LNCaP clone FGC (cell line): ENCODE measurements around the gene SDCCAG8.

Source experiments
- DNase-seq: peaks from one replicate; pipeline ENCODE4 v3.0.0-alpha.2; 2011; ENCODE audit warnings: low read depth
- H3K4me3 ChIP-seq: 2 replicates; pipeline ENCODE4 v1.5.1; 2011; ENCODE audit warnings: mild to moderate bottlenecking, low read depth, low read length, control low read depth
- CTCF ChIP-seq: IDR thresholded peaks from 2 replicates; pipeline ENCODE4 v1.5.1; 2012; ENCODE audit warnings: mild to moderate bottlenecking; ENCODE audit not compliant: control insufficient read depth, insufficient read depth; ENCODE audit errors: extremely low read depth

The SDCCAG8 gene

DNA sequence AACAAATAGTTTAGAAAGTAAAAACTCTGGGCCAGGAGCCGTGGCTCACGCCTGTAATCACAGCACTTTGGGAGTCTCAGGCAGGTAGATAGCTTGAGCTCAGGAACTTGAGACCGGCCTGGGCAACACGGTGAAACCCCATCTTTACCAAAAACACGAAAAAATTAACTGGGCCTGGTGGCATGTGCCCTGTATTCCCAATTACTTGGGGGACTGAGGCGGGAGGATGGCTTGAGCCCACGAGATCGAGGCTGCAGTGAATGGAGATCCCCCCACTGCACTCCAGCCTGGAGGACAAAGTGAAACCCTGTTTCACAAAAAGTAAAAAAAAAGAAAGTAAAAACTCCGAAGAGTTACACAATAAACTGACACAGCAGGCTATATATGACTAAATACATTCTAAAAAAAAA, 11.4 kb upstream of the SDCCAG8 start:
- no peak overlapping the region for H3K4me3 ChIP-seq
- TF ChIP-seq CTCF = no peak
- no peak for DNase-seq

GRCh38 chr1:243246916-243247315, 8.9 kb upstream of the SDCCAG8 start:
- DNase-seq = no peak
- H3K4me3 ChIP-seq = no peak overlapping the region
- TF ChIP-seq CTCF = no peak

DNA sequence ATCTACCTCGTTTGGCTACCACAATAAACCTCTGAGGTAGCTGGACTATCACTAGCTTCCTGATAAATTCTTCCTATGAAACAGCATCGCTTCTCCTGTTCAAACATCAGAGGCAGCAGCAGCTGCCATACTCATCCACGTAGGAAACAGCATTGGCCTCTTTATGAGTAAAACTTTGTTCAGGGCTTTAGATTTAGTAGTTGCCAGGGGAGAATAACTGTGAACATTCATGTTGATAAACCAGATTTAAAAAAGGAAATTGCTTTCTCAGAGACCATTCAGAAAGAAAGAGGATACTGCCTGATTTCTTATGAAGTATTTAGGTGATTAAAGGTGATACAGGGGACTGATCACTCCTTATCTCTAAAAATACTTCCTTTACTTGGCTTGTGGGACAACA, 7.9 kb upstream of the SDCCAG8 start:
- no peak for TF ChIP-seq CTCF
- no peak for DNase-seq
- no peak overlapping the region for H3K4me3 ChIP-seq

- no peak for TF ChIP-seq CTCF
- H3K4me3 ChIP-seq = no peak overlapping the region
- DNase-seq = no peak
These were observed 6.6 kb upstream of the SDCCAG8 start for GRCh38 chr1:243249214-243249613.

DNA sequence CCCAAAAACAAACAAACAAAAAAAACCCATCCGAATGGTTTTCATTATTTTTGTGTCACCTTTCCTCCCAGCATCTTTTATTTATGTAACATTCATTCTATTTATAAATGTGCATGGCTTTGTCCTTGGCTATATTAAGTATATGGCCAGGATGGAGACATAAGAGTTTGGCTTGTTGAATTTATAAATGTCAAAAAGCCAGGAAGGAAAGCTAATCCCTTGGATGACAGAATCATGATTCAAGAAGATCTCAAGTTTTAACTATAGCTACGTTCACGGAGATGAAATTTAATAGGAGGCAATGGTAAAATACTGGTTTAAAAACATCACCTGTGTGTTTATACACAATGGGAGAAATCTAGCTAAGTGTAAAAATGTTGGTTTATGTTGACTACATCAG, 5.7 kb upstream of the SDCCAG8 start:
- no peak overlapping the region for H3K4me3 ChIP-seq
- no peak for DNase-seq
- TF ChIP-seq CTCF = no peak

DNA sequence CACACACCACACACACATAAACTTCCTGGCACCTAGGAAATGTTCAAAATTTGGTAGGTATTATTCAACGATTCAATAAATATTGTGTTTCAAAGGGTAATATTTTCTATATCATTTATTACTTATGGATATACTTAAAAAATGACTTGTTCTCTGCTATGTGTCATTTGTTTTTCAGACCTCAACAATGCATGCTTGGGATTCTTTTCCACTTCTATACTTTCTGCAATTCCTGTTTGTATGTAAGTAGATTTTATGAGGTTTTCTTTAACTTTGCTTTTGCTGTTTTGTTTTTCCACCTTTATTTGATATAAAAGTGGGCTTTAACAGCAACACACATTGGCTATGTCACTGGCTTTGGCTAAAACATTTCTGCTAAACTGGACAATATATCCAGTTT, 4.3 kb upstream of the SDCCAG8 start:
- H3K4me3 ChIP-seq = no peak overlapping the region
- no peak for TF ChIP-seq CTCF
- no peak for DNase-seq

- DNase-seq = no peak
- no peak for TF ChIP-seq CTCF
- H3K4me3 ChIP-seq = peak overlapping the region; percentile 87
These were observed 2.5 kb upstream of the SDCCAG8 start for GRCh38 chr1:243253211-243253925.
